Colonic mucosa (tissue), 4 donors: ENCODE measurements around the gene TIMM22. TPM values are rescaled to one million over a fixed set of nuclear protein-coding genes. Genes with fewer than 3 reads are reported as not detected.

Source experiments
- DNase-seq: peaks from one replicate; pipeline ENCODE4 v3.0.0-alpha.2; 2020
- H3K27ac ChIP-seq: fragments of 200-600 bp; one replicate; pipeline ENCODE4 v1.8.0; 2021
- H3K27me3 ChIP-seq: fragments of 200-600 bp; one replicate; pipeline ENCODE4 v1.8.0; 2021
- H3K36me3 ChIP-seq: fragments of 200-600 bp; one replicate; pipeline ENCODE4 v1.8.0; 2021
- H3K4me1 ChIP-seq: fragments of 200-600 bp; one replicate; pipeline ENCODE4 v1.8.0; 2021; ENCODE audit warnings: mild to moderate bottlenecking
- H3K4me3 ChIP-seq: fragments of 200-600 bp; one replicate; pipeline ENCODE4 v1.8.0; 2021
- H3K9ac ChIP-seq, 2 donors: one replicate each; pipeline ENCODE4 v1.7.0; 2013; ENCODE audit warnings: control low read depth in 2 of 2, low read depth in 2 of 2, low read length in 2 of 2
- H3K9me3 ChIP-seq: fragments of 200-600 bp; one replicate; pipeline ENCODE4 v1.8.0; 2021
- CTCF ChIP-seq: fragments of 200-600 bp; IDR thresholded peaks from one replicate; pipeline ENCODE4 v1.8.0; 2022; ENCODE audit warnings: antibody characterized with exemption, mild to moderate bottlenecking
- intact Hi-C: fragments of 100-400 bp; cut with DNase I; formaldehyde crosslinking; loops from one replicate; pipeline ENCODE4 v1.14.1; 2022
- total RNA-seq, 2 donors: library from RNA; stranded (reverse); fragmentation: NEBNext Ultra II Directional in 1 of 2; extraction: Animal tissue kit (Norgen Biotek cat#: 25700) in 1 of 2; gene quantifications; one replicate each; pipeline ENCODE4 v1.2.1, GENCODE V29; 2021
- donor health status: healthy.
- donor health status: DM: no; HTN: no; CAD: no.
- donor health status: DM: no; HTN: no; CAD: no.

Gene TIMM22
- total RNA-seq, 2 donors from 2014 or later, result 8.3 to 12.8 TPM

GRCh38 chr17:953767-954166, 43.2 kb upstream of the TIMM22 start:
- Histone ChIP-seq H3K4me3 (no peak overlapping the region), H3K27me3 (no peaks in the 10 kb centered on the region), H3K27ac (no peak overlapping the region), H3K9ac (no peak overlapping the region), H3K9me3 (no peaks in the 10 kb centered on the region), H3K36me3 (no peaks in the 10 kb centered on the region), H3K4me1 (no peaks in the 10 kb centered on the region)
- TF ChIP-seq CTCF, result no peak
- intact Hi-C loops, result no loop called here
- no peak for DNase-seq

GRCh38 chr17:954431-955164, 42.3 kb upstream of the TIMM22 start:
- intact Hi-C loops, result no loop called here
- no peak for DNase-seq
- no peak overlapping the region for H3K4me3 ChIP-seq
- H3K27me3 ChIP-seq, result no peaks in the 10 kb centered on the region
- TF ChIP-seq CTCF, result no peak
- no peak overlapping the region for H3K9ac ChIP-seq
- H3K36me3 ChIP-seq, result no peaks in the 10 kb centered on the region
- no peaks in the 10 kb centered on the region for H3K9me3 ChIP-seq
- no peak overlapping the region for H3K27ac ChIP-seq
- no peaks in the 10 kb centered on the region for H3K4me1 ChIP-seq

- H3K4me1 ChIP-seq, result no peaks in the 10 kb centered on the region
- no peak overlapping the region for H3K9ac ChIP-seq
- TF ChIP-seq CTCF, result no peak
- no peak overlapping the region for H3K27ac ChIP-seq
- no peak for DNase-seq
- no peaks in the 10 kb centered on the region for H3K9me3 ChIP-seq
- no peak overlapping the region for H3K4me3 ChIP-seq
- H3K27me3 ChIP-seq, result no peaks in the 10 kb centered on the region
- no peaks in the 10 kb centered on the region for H3K36me3 ChIP-seq
- intact Hi-C loops, result no loop called here
These were observed 40.0 kb upstream of the TIMM22 start for GRCh38 chr17:956905-957304.

GRCh38 chr17:957856-958421, 39.0 kb upstream of the TIMM22 start:
- Histone ChIP-seq H3K9me3 (no peaks in the 10 kb centered on the region), H3K4me3 (no peak overlapping the region), H3K4me1 (no peaks in the 10 kb centered on the region), H3K36me3 (no peaks in the 10 kb centered on the region), H3K9ac (no peak overlapping the region), H3K27ac (no peak overlapping the region), H3K27me3 (no peaks in the 10 kb centered on the region)
- TF ChIP-seq CTCF, result no peak
- intact Hi-C loops, result no loop called here
- no peak for DNase-seq

- DNase-seq, result no peak
- Histone ChIP-seq H3K4me3 (no peak overlapping the region), H3K36me3 (no peaks in the 10 kb centered on the region), H3K27ac (no peak overlapping the region), H3K9ac (no peak overlapping the region), H3K27me3 (no peaks in the 10 kb centered on the region), H3K4me1 (no peaks in the 10 kb centered on the region), H3K9me3 (no peaks in the 10 kb centered on the region)
- intact Hi-C loops, result no loop called here
- TF ChIP-seq CTCF, result no peak
These were observed 38.0 kb upstream of the TIMM22 start for GRCh38 chr17:958712-959451.
